GM12874 (cell line): Measurements from ENCODE around the gene FARP2.

Experiments
- CTCF ChIP-seq: IDR thresholded peaks from 2 replicates; pipeline ENCODE4 v1.5.1; 2011; ENCODE audit warnings: low read depth, mild to moderate bottlenecking, control low read depth, low read length, moderate library complexity; ENCODE audit not compliant: insufficient read depth

Gene FARP2

GRCh38 chr2:241351640-241352031 lies 4.4 kb upstream of the FARP2 start:
- TF ChIP-seq CTCF = no peak

- no peak for TF ChIP-seq CTCF
These were observed 3.9 kb upstream of the FARP2 start for GRCh38 chr2:241352227-241352626.

- TF ChIP-seq CTCF = no peak
These were observed 1.1 kb upstream of the FARP2 start for GRCh38 chr2:241354668-241355658.

GRCh38 chr2:241356871-241357260 lies 781 bp downstream of the FARP2 start:
- no peak for TF ChIP-seq CTCF

- TF ChIP-seq CTCF = no peak
These were observed 1.4 kb downstream of the FARP2 start for GRCh38 chr2:241357531-241357930.

- no peak for TF ChIP-seq CTCF
These were observed 2.4 kb downstream of the FARP2 start for GRCh38 chr2:241358470-241358869.

- TF ChIP-seq CTCF = no peak
These were observed 3.5 kb downstream of the FARP2 start for GRCh38 chr2:241359481-241360045.
